ENCODE measurements around the gene PLEK. TPM values are rescaled to one million over a fixed set of nuclear protein-coding genes. Genes with fewer than 3 reads are reported as not detected.
A peak's percentile ranks its signal among the peaks of the same experiment; 100 is the strongest.

The PLEK gene
- total and polyA plus RNA-seq, 9 of the 15 experiments (the other 6 are each of a cell fraction or from before 2014, with no cell fraction given) = 0.14 to 1.2 (median 0.36) TPM

GRCh38 chr2:68441179-68441993 lies 76.3 kb downstream of the PLEK start (continued):
- no peak; the same call in 1 of the 2 replicates for TF ChIP-seq MGA (IDR thresholded peaks at IDR 0.05)
- TF ChIP-seq RBM34 (IDR thresholded peaks at IDR 0.05; ENCODE audit: borderline replicate concordance, insufficient read depth, low read length) = no peak
- TF ChIP-seq ATF2 (CRISPR knock-in tag; IDR thresholded peaks at IDR 0.05) = no peak
- TF ChIP-seq GABPA (tag; conservative IDR thresholded peaks at IDR 0.05; ENCODE audit: low read depth) = no peak
- TF ChIP-seq ZC3H11A (IDR thresholded peaks at IDR 0.05; ENCODE audit: low read depth, low read length) = 0 out of 2 replicates have a peak, but pooled peaks have one; percentile 46
- no peak for TF ChIP-seq PHTF2 (CRISPR knock-in tag; IDR thresholded peaks at IDR 0.05)
- TF ChIP-seq FOS (IDR thresholded peaks at IDR 0.05; ENCODE audit: extremely low read depth, insufficient read length) = no peak
- TF ChIP-seq ZNF830 (CRISPR knock-in tag; IDR thresholded peaks at IDR 0.05) = no peak
- no peak for TF ChIP-seq MLLT1 (IDR thresholded peaks at IDR 0.05)
- TF ChIP-seq ARID1B (IDR thresholded peaks at IDR 0.05) = 0 out of 2 replicates have a peak, but pooled peaks have one; percentile 11
- TF ChIP-seq THAP7 (CRISPR knock-in tag; IDR thresholded peaks at IDR 0.05) = no peak
- TF ChIP-seq HDAC2 (IDR thresholded peaks at IDR 0.05) = no peak
- no peak for TF ChIP-seq KLF10 (CRISPR knock-in tag; IDR thresholded peaks at IDR 0.05)
